PC-9 (cell line): ENCODE data around the gene ITK. TPM values are rescaled to one million over a fixed set of nuclear protein-coding genes. Genes with fewer than 3 reads are reported as not detected.

Experiments used
- BruUV-seq: library from RNA; stranded (reverse); fragments of 400-500 nt; replicated peaks from 2 replicates; lab custom pipeline; 2021; lab: Mats Ljungman, UMichigan
- CTCF ChIA-PET: fragments of 300-600 bp; sonication (Branson Sonifier 250); formaldehyde crosslinking; loops from one replicate; lab custom pipeline; 2022; ENCODE audit warnings: antibody characterized with exemption; lab: Charles Lee
- POLR2A ChIA-PET: fragments of 300-600 bp; sonication (Branson Sonifier 250); formaldehyde crosslinking; loops from one replicate; lab custom pipeline; 2022; ENCODE audit warnings: antibody characterized with exemption; ENCODE audit not compliant: unreplicated experiment; lab: Charles Lee
- DNase-seq, 2 experiments: peaks; one replicate each; pipeline versions ENCODE4 v3.0.0 to v3.0.0-alpha.2; 2015 to 2022; ENCODE audit warnings: mixed read lengths in 1 of 2
- H2AFZ ChIP-seq: fragments of 200-600 bp; sonication (generic); 2 replicates; pipeline ENCODE4 v1.8.1; 2017; ENCODE audit warnings: antibody characterized with exemption
- H3F3A ChIP-seq: fragments of 200-600 bp; sonication (generic); 2 replicates; pipeline ENCODE4 v1.8.1; 2017; ENCODE audit warnings: antibody characterized with exemption, mild to moderate bottlenecking, low read depth; ENCODE audit not compliant: insufficient read depth
- H3K27ac ChIP-seq: fragments of 200-600 bp; sonication (generic); 2 replicates; pipeline ENCODE4 v1.6.1; 2016; ENCODE audit warnings: mixed run types
- H3K27me3 ChIP-seq: fragments of 200-600 bp; sonication (generic); 2 replicates; pipeline ENCODE4 v1.6.1; 2016; ENCODE audit warnings: low read depth, mixed run types; ENCODE audit not compliant: insufficient read depth
- H3K36me3 ChIP-seq: fragments of 200-600 bp; sonication (generic); 2 replicates; pipeline ENCODE4 v1.6.1; 2016; ENCODE audit warnings: low read depth, mixed run types
- H3K4me1 ChIP-seq: fragments of 200-600 bp; sonication (generic); replicated peaks from 2 replicates; pipeline ENCODE4 v1.6.1; 2016; ENCODE audit warnings: mixed run types; ENCODE audit not compliant: insufficient read depth
- H3K4me2 ChIP-seq: fragments of 200-600 bp; sonication (generic); 2 replicates; pipeline ENCODE4 v1.6.1; 2017; ENCODE audit warnings: mixed run types
- H3K4me3 ChIP-seq: fragments of 200-600 bp; sonication (generic); 2 replicates; pipeline ENCODE4 v1.6.1; 2016; ENCODE audit warnings: mixed run types
- H3K79me2 ChIP-seq: fragments of 200-600 bp; sonication (generic); 2 replicates; pipeline ENCODE4 v1.6.1; 2017; ENCODE audit warnings: low read depth, mixed run types
- H3K9me2 ChIP-seq: fragments of 200-600 bp; sonication (generic); 2 replicates; pipeline ENCODE4 v1.8.1; 2017; ENCODE audit warnings: mild to moderate bottlenecking; ENCODE audit not compliant: insufficient read depth
- H3K9me3 ChIP-seq: fragments of 200-600 bp; sonication (generic); 2 replicates; pipeline ENCODE4 v1.8.1; 2016; ENCODE audit warnings: low read depth; ENCODE audit not compliant: insufficient read depth
- H4K20me1 ChIP-seq: fragments of 200-600 bp; sonication (generic); 2 replicates; pipeline ENCODE4 v1.8.1; 2017; ENCODE audit not compliant: insufficient read depth
- CTCF ChIP-seq: fragments of 200-600 bp; sonication (generic); conservative IDR thresholded peaks from 2 replicates; pipeline ENCODE4 v1.6.1; 2017; ENCODE audit warnings: mixed run types, antibody characterized with exemption, mild to moderate bottlenecking, moderate library complexity
- EZH2 ChIP-seq: fragments of 200-600 bp; sonication (generic); IDR thresholded peaks from 2 replicates; pipeline ENCODE4 v1.8.0; 2017; ENCODE audit warnings: antibody characterized with exemption, low read depth
- intact Hi-C: fragments of 100-400 bp; cut with micrococcal nuclease; formaldehyde crosslinking; loops from one replicate; pipeline ENCODE4 v1.10.0; 2022; ENCODE audit not compliant: unreplicated experiment
- total RNA-seq: library from RNA; stranded (reverse); gene quantifications from 2 replicates; pipeline ENCODE4 v1.2.3, GENCODE V29; 2021

ITK gene
- total RNA-seq, 1 experiment from 2014 or later, result not detected

- Histone ChIP-seq H3K4me3 (no peak overlapping the region), H3K27me3 (peaks cover 68% of the 10 kb centered on the region), H3K36me3 (no peaks in the 10 kb centered on the region), H3K27ac (no peak overlapping the region), H3K9me2 (no peaks in the 10 kb centered on the region), H3K9me3 (no peaks in the 10 kb centered on the region), H4K20me1 (no peaks in the 10 kb centered on the region), H3F3A (no peaks in the 10 kb centered on the region), H3K4me1 (no peaks in the 10 kb centered on the region), H2AFZ (no peak overlapping the region), H3K4me2 (no peak overlapping the region), H3K79me2 (no peaks in the 10 kb centered on the region)
- intact Hi-C loops, result no loop called here
- CTCF ChIA-PET, result no interaction called here
- no peak for DNase-seq
- POLR2A ChIA-PET, result no interaction called here
- BruUV-seq, result no TSS peak
- TF ChIP-seq CTCF, result no peak
- no peak for TF ChIP-seq EZH2
These were observed 8.6 kb downstream of the ITK start for GRCh38 chr5:157189223-157189622.

- no peak overlapping the region for H3K27ac ChIP-seq
- TF ChIP-seq EZH2, result no peak
- TF ChIP-seq CTCF, result no peak
- H3K9me2 ChIP-seq, result no peaks in the 10 kb centered on the region
- H3K9me3 ChIP-seq, result no peaks in the 10 kb centered on the region
- no peak overlapping the region for H2AFZ ChIP-seq
- no peaks in the 10 kb centered on the region for H4K20me1 ChIP-seq
- ChIA-PET POLR2A (no interaction called here), CTCF (no interaction called here)
- DNase-seq, result no peak
- BruUV-seq, result no TSS peak
- no peaks in the 10 kb centered on the region for H3K4me1 ChIP-seq
- H3K79me2 ChIP-seq, result no peaks in the 10 kb centered on the region
- H3F3A ChIP-seq, result no peaks in the 10 kb centered on the region
- intact Hi-C loops, result no loop called here
- no peak overlapping the region for H3K4me3 ChIP-seq
- no peaks in the 10 kb centered on the region for H3K36me3 ChIP-seq
- no peak overlapping the region for H3K4me2 ChIP-seq
- H3K27me3 ChIP-seq, result peaks cover 65% of the 10 kb centered on the region
These were observed 13.2 kb downstream of the ITK start for GRCh38 chr5:157193699-157194424.

GRCh38 chr5:157196045-157196444 is 15.4 kb downstream of the ITK start:
- Histone ChIP-seq H4K20me1 (no peaks in the 10 kb centered on the region), H3K4me2 (no peak overlapping the region), H2AFZ (no peak overlapping the region), H3K9me3 (no peaks in the 10 kb centered on the region), H3F3A (no peaks in the 10 kb centered on the region), H3K9me2 (no peaks in the 10 kb centered on the region), H3K4me3 (no peak overlapping the region), H3K4me1 (no peaks in the 10 kb centered on the region), H3K27ac (no peak overlapping the region), H3K36me3 (no peaks in the 10 kb centered on the region), H3K27me3 (peaks cover 64% of the 10 kb centered on the region; the same call in 1 of the 2 replicates), H3K79me2 (no peaks in the 10 kb centered on the region)
- BruUV-seq, result no TSS peak
- TF ChIP-seq EZH2, result no peak
- POLR2A ChIA-PET, result interaction anchor here (0.6 kb wide), 1 partner anchor 46 kb away, joined by 6 read pairs; no protein-coding TSS in a partner anchor
- intact Hi-C loops, result no loop called here
- no peak for DNase-seq
- CTCF ChIA-PET, result no interaction called here
